Activated naive CD4-positive, alpha-beta T cell treated with anti-CD3 and anti-CD28 coated beads for 36 hours (primary cell): ENCODE results near the gene RFPL2. TPM values are rescaled to one million over a fixed set of nuclear protein-coding genes. Genes with fewer than 3 reads are reported as not detected.
A peak's percentile ranks its signal among the peaks of the same experiment; 100 is the strongest.

Experiments
- CTCF ChIA-PET: fragments of 350-600 bp; sonication (Branson Sonifier 250); formaldehyde crosslinking; loops from one replicate; lab custom pipeline; 2021; ENCODE audit warnings: antibody characterized with exemption; lab: Charles Lee
- DNase-seq: peaks from one replicate; pipeline ENCODE4 v3.0.0-alpha.2; 2020
- H3K27ac Mint-ChIP-seq: one replicate; pipeline ENCODE4 v1.8.0; 2021; ENCODE audit warnings: mild to moderate bottlenecking, mixed read lengths
- H3K27me3 Mint-ChIP-seq: one replicate; pipeline ENCODE4 v1.8.0; 2021; ENCODE audit warnings: low read depth, mixed read lengths
- H3K36me3 Mint-ChIP-seq: one replicate; pipeline ENCODE4 v1.8.0; 2021; ENCODE audit warnings: low read depth, mixed read lengths
- H3K4me1 Mint-ChIP-seq: one replicate; pipeline ENCODE4 v1.8.0; 2021; ENCODE audit warnings: low read depth, mixed read lengths
- H3K4me3 Mint-ChIP-seq: one replicate; pipeline ENCODE4 v1.8.0; 2021; ENCODE audit warnings: mild to moderate bottlenecking, moderate library complexity, mixed read lengths
- H3K9me3 Mint-ChIP-seq: one replicate; pipeline ENCODE4 v1.8.0; 2021; ENCODE audit warnings: mixed read lengths
- intact Hi-C: fragments of 100-400 bp; cut with micrococcal nuclease; formaldehyde crosslinking; loops from one replicate; pipeline ENCODE4 v1.15.1; 2023
- total RNA-seq, 2 experiments: library from RNA; stranded (reverse); gene quantifications; one replicate each; pipeline ENCODE4 v1.2.3, GENCODE V29; 2021

The RFPL2 gene
- total RNA-seq, 2 experiments from 2014 or later: not detected

GRCh38 chr22:32222991-32223390, 18.1 kb upstream of the RFPL2 start:
- DNase-seq: no peak
- H3K27ac Mint-ChIP-seq: no peak overlapping the region
- H3K9me3 Mint-ChIP-seq: no peaks in the 10 kb centered on the region
- intact Hi-C loops: no loop called here
- CTCF ChIA-PET: interaction anchor here (0.6 to 0.9 kb wide), 3 partner anchors 13 to 361 kb away, joined by 3 to 5 read pairs (median 3); no protein-coding TSS in a partner anchor
- H3K4me3 Mint-ChIP-seq: no peak overlapping the region
- peaks cover 6% of the 10 kb centered on the region for H3K27me3 Mint-ChIP-seq
- no peaks in the 10 kb centered on the region for H3K4me1 Mint-ChIP-seq
- H3K36me3 Mint-ChIP-seq: no peaks in the 10 kb centered on the region

- intact Hi-C loops: no loop called here
- no peaks in the 10 kb centered on the region for H3K36me3 Mint-ChIP-seq
- no peaks in the 10 kb centered on the region for H3K9me3 Mint-ChIP-seq
- H3K4me1 Mint-ChIP-seq: no peaks in the 10 kb centered on the region
- CTCF ChIA-PET: interaction anchor here (0.8 kb wide), 1 partner anchor 248 kb away, joined by 3 read pairs; no protein-coding TSS in a partner anchor
- peaks cover 12% of the 10 kb centered on the region for H3K27me3 Mint-ChIP-seq
- DNase-seq: no peak
- no peak overlapping the region for H3K4me3 Mint-ChIP-seq
- no peak overlapping the region for H3K27ac Mint-ChIP-seq
Measured at GRCh38 chr22:32219026-32219425, 14.2 kb upstream of the RFPL2 start.

- CTCF ChIA-PET: interaction anchor here (0.8 kb wide), 1 partner anchor 248 kb away, joined by 3 read pairs; no protein-coding TSS in a partner anchor
- H3K9me3 Mint-ChIP-seq: no peaks in the 10 kb centered on the region
- DNase-seq: no peak
- intact Hi-C loops: no loop called here
- H3K4me3 Mint-ChIP-seq: no peak overlapping the region
- no peaks in the 10 kb centered on the region for H3K4me1 Mint-ChIP-seq
- H3K27me3 Mint-ChIP-seq: peaks cover 10% of the 10 kb centered on the region
- H3K27ac Mint-ChIP-seq: no peak overlapping the region
- no peaks in the 10 kb centered on the region for H3K36me3 Mint-ChIP-seq
Measured at GRCh38 chr22:32218470-32218869, 13.6 kb upstream of the RFPL2 start.

- no peaks in the 10 kb centered on the region for H3K36me3 Mint-ChIP-seq
- H3K27me3 Mint-ChIP-seq: peaks cover 9% of the 10 kb centered on the region
- H3K4me3 Mint-ChIP-seq: no peak overlapping the region
- H3K27ac Mint-ChIP-seq: no peak overlapping the region
- no peaks in the 10 kb centered on the region for H3K4me1 Mint-ChIP-seq
- no peaks in the 10 kb centered on the region for H3K9me3 Mint-ChIP-seq
- intact Hi-C loops: no loop called here
- CTCF ChIA-PET: interaction anchor here (1.1 kb wide), 1 partner anchor 15 kb away, joined by 3 read pairs; no protein-coding TSS in a partner anchor
- DNase-seq: no peak
Measured at GRCh38 chr22:32217465-32217864, 12.6 kb upstream of the RFPL2 start.

GRCh38 chr22:32216911-32217310, 12.0 kb upstream of the RFPL2 start:
- intact Hi-C loops: no loop called here
- Mint-ChIP-seq H3K27ac (no peak overlapping the region), H3K4me3 (no peak overlapping the region), H3K36me3 (no peaks in the 10 kb centered on the region), H3K4me1 (no peaks in the 10 kb centered on the region), H3K27me3 (peaks cover 9% of the 10 kb centered on the region), H3K9me3 (no peaks in the 10 kb centered on the region)
- no peak for DNase-seq
- CTCF ChIA-PET: interaction anchor here (1.1 kb wide), 1 partner anchor 15 kb away, joined by 3 read pairs; no protein-coding TSS in a partner anchor

GRCh38 chr22:32211011-32211410, 6.1 kb upstream of the RFPL2 start:
- CTCF ChIA-PET: interaction anchor here (0.6 to 0.8 kb wide), 2 partner anchors 240 to 258 kb away, joined by 3 read pairs; no protein-coding TSS in a partner anchor
- DNase-seq: no peak
- H3K9me3 Mint-ChIP-seq: no peaks in the 10 kb centered on the region
- peaks cover 4% of the 10 kb centered on the region for H3K27me3 Mint-ChIP-seq
- H3K27ac Mint-ChIP-seq: no peak overlapping the region
- peaks cover 2% of the 10 kb centered on the region for H3K4me1 Mint-ChIP-seq
- H3K4me3 Mint-ChIP-seq: no peak overlapping the region
- no peaks in the 10 kb centered on the region for H3K36me3 Mint-ChIP-seq
- intact Hi-C loops: no loop called here

- intact Hi-C loops: no loop called here
- H3K9me3 Mint-ChIP-seq: no peaks in the 10 kb centered on the region
- H3K27me3 Mint-ChIP-seq: peaks cover 9% of the 10 kb centered on the region
- no peak for DNase-seq
- no peak overlapping the region for H3K27ac Mint-ChIP-seq
- peaks cover 8% of the 10 kb centered on the region for H3K4me1 Mint-ChIP-seq
- no peaks in the 10 kb centered on the region for H3K36me3 Mint-ChIP-seq
- no peak overlapping the region for H3K4me3 Mint-ChIP-seq
- CTCF ChIA-PET: no interaction called here
Measured at GRCh38 chr22:32208681-32209080, 3.8 kb upstream of the RFPL2 start.

- Mint-ChIP-seq H3K27me3 (peaks cover 15% of the 10 kb centered on the region), H3K4me3 (no peak overlapping the region), H3K27ac (no peak overlapping the region), H3K9me3 (no peaks in the 10 kb centered on the region), H3K4me1 (peaks cover 15% of the 10 kb centered on the region), H3K36me3 (no peaks in the 10 kb centered on the region)
- CTCF ChIA-PET: no interaction called here
- intact Hi-C loops: loop anchor here (1.0 to 2.0 kb wide), 4 partner anchors 65 to 265 kb away; no protein-coding TSS in a partner anchor
- DNase-seq: no peak
Measured at GRCh38 chr22:32207971-32208480, 3.2 kb upstream of the RFPL2 start.

- peak; percentile 50 for DNase-seq
- intact Hi-C loops: loop anchor here (1.0 to 2.0 kb wide), 4 partner anchors 64 to 266 kb away; no protein-coding TSS in a partner anchor
- no peak overlapping the region for H3K4me3 Mint-ChIP-seq
- H3K4me1 Mint-ChIP-seq: peaks cover 24% of the 10 kb centered on the region
- no peak overlapping the region for H3K27ac Mint-ChIP-seq
- no peaks in the 10 kb centered on the region for H3K36me3 Mint-ChIP-seq
- H3K27me3 Mint-ChIP-seq: peaks cover 17% of the 10 kb centered on the region
- CTCF ChIA-PET: no interaction called here
- H3K9me3 Mint-ChIP-seq: no peaks in the 10 kb centered on the region
Measured at GRCh38 chr22:32206774-32207758, 2.2 kb upstream of the RFPL2 start.

GRCh38 chr22:32205974-32206773, 1.3 kb upstream of the RFPL2 start:
- Mint-ChIP-seq H3K4me1 (peaks cover 28% of the 10 kb centered on the region), H3K4me3 (no peak overlapping the region), H3K27ac (no peak overlapping the region), H3K27me3 (peaks cover 17% of the 10 kb centered on the region), H3K36me3 (no peaks in the 10 kb centered on the region), H3K9me3 (no peaks in the 10 kb centered on the region)
- no peak for DNase-seq
- intact Hi-C loops: loop anchor here (2.0 kb wide), 1 partner anchor 63 kb away; no protein-coding TSS in a partner anchor
- CTCF ChIA-PET: no interaction called here

- Mint-ChIP-seq H3K36me3 (no peaks in the 10 kb centered on the region), H3K27ac (no peak overlapping the region), H3K4me3 (peak overlapping the region; percentile 66), H3K9me3 (no peaks in the 10 kb centered on the region), H3K4me1 (peaks cover 34% of the 10 kb centered on the region), H3K27me3 (peaks cover 17% of the 10 kb centered on the region)
- CTCF ChIA-PET: no interaction called here
- intact Hi-C loops: no loop called here
- DNase-seq: peak; percentile 27
Measured at GRCh38 chr22:32204040-32204855, 625 bp downstream of the RFPL2 start.
